A549 (cell line): ENCODE data around the gene ADI1. TPM values are rescaled to one million over a fixed set of nuclear protein-coding genes. Genes with fewer than 3 reads are reported as not detected.
A peak's percentile ranks its signal among the peaks of the same experiment; 100 is the strongest.

Experiments used
- ATAC-seq, 2 experiments: fragments of 200-7000 bp in 1 of 2; fragments of >200 bp in 1 of 2; cut with Nextera tagmentation in 1 of 2; cut with Tn5 transposase in 1 of 2; 3 replicates each; pipeline versions ENCODE4 v1.8.0 to v1.9.1; 2018 to 2020; ENCODE audit warnings: mild to moderate bottlenecking in 1 of 2, moderate library complexity in 1 of 2
- CTCF ChIA-PET: fragments of 300-600 bp; sonication (Branson Sonifier 250); formaldehyde crosslinking; extraction: SDS; loops from one replicate; lab custom pipeline; 2021; ENCODE audit warnings: antibody characterized with exemption, inconsistent platforms; lab: Yijun Ruan, JAX
- POLR2A ChIA-PET: fragments of 350-600 bp; formaldehyde crosslinking; extraction: SDS; loops from one replicate; lab custom pipeline; 2021; ENCODE audit warnings: antibody characterized with exemption, inconsistent platforms; lab: Yijun Ruan, JAX
- DNase-seq, 2 experiments: peaks; one replicate each; pipeline versions ENCODE4 v3.0.0 to v3.0.0-alpha.2; 2011 to 2016; ENCODE audit warnings: low read depth in 1 of 2, low spot score in 1 of 2
- FAIRE-seq: peaks from 2 replicates; lab custom pipeline; 2011; peaks lifted over from hg19 to GRCh38; lab: Jason Lieb, UNC
- H3K27ac ChIP-seq, 2 experiments: fragments of >200 bp; sonication (Bioruptor Twin); formaldehyde crosslinking; 3 replicates each; pipeline ENCODE4 v1.5.1; 2016 to 2017
- H3K4me1 ChIP-seq: fragments of >200 bp; sonication (Bioruptor Twin); formaldehyde crosslinking; 3 replicates; pipeline ENCODE4 v1.6.1; 2016
- H3K4me2 ChIP-seq: fragments of >200 bp; sonication (Bioruptor Twin); formaldehyde crosslinking; 3 replicates; pipeline ENCODE4 v1.6.1; 2016
- H3K4me3 ChIP-seq: fragments of >200 bp; sonication (Bioruptor Twin); formaldehyde crosslinking; 3 replicates; pipeline ENCODE4 v1.5.1; 2016
- H3K9me3 ChIP-seq: fragments of >200 bp; sonication (Bioruptor Twin); formaldehyde crosslinking; 3 replicates; pipeline ENCODE4 v1.6.1; 2016
- BCL3 ChIP-seq: fragments of >200 bp; sonication (Bioruptor Twin); formaldehyde crosslinking; IDR thresholded peaks from 3 replicates; pipeline ENCODE4 v1.6.1; 2016
- CBX2 ChIP-seq: fragments of 200-600 bp; sonication (generic); IDR thresholded peaks from 2 replicates; pipeline ENCODE4 v1.6.1; 2016; ENCODE audit warnings: low read depth, mild to moderate bottlenecking, borderline replicate concordance
- CBX8 ChIP-seq: fragments of 200-600 bp; sonication (generic); IDR thresholded peaks from 2 replicates; pipeline ENCODE4 v1.6.1; 2016
- CHD2 ChIP-seq: fragments of 150-350 bp; IDR thresholded peaks from 2 replicates; pipeline ENCODE4 v1.6.1; 2014; ENCODE audit warnings: low read length; ENCODE audit not compliant: partially characterized antibody
- E2F6 ChIP-seq: IDR thresholded peaks from 2 replicates; pipeline ENCODE4 v1.6.1; 2012; ENCODE audit warnings: low read depth, borderline replicate concordance
- FOXS1 ChIP-seq: fragments of 250-450 bp; sonication (Bioruptor Pico); IDR thresholded peaks from 2 replicates; pipeline ENCODE4 v1.5.0; 2020; ENCODE audit warnings: mild to moderate bottlenecking, moderate library complexity
- GATA3 ChIP-seq: IDR thresholded peaks from 2 replicates; pipeline ENCODE4 v1.6.1; 2012; ENCODE audit warnings: borderline replicate concordance
- HDAC2 ChIP-seq: fragments of 200-600 bp; sonication (generic); IDR thresholded peaks from 2 replicates; pipeline ENCODE4 v1.6.1; 2016
- JUNB ChIP-seq: fragments of >200 bp; sonication (Bioruptor Twin); formaldehyde crosslinking; IDR thresholded peaks from 2 replicates; pipeline ENCODE4 v1.6.1; 2016
- KDM1A ChIP-seq: fragments of 200-600 bp; sonication (generic); IDR thresholded peaks from 2 replicates; pipeline ENCODE4 v1.6.1; 2016; ENCODE audit warnings: low read depth, mild to moderate bottlenecking
- KDM5A ChIP-seq: fragments of 200-600 bp; sonication (generic); IDR thresholded peaks from 2 replicates; pipeline ENCODE4 v1.6.1; 2016; ENCODE audit warnings: antibody characterized with exemption, mild to moderate bottlenecking
- MAFK ChIP-seq: fragments of 450-650 bp; IDR thresholded peaks from 2 replicates; pipeline ENCODE4 v1.6.1; 2014; ENCODE audit not compliant: partially characterized antibody
- MAX ChIP-seq: IDR thresholded peaks from 2 replicates; pipeline ENCODE4 v1.6.1; 2012
- MAZ ChIP-seq: fragments of 150-350 bp; IDR thresholded peaks from 2 replicates; pipeline ENCODE4 v1.6.1; 2014; ENCODE audit warnings: antibody characterized with exemption, low read depth, low read length, borderline replicate concordance
- NPAS2 ChIP-seq: fragments of 250-450 bp; sonication (Bioruptor Pico); IDR thresholded peaks from 2 replicates; pipeline ENCODE4 v1.8.0; 2022; ENCODE audit warnings: mild to moderate bottlenecking, moderate library complexity, borderline replicate concordance
- NR3C1 ChIP-seq: fragments of >200 bp; sonication (Bioruptor Twin); formaldehyde crosslinking; IDR thresholded peaks from 3 replicates; pipeline ENCODE4 v1.6.1; 2017
- PHF8 ChIP-seq: fragments of 200-600 bp; sonication (generic); IDR thresholded peaks from 2 replicates; pipeline ENCODE4 v1.6.1; 2016; ENCODE audit warnings: low read depth, mild to moderate bottlenecking, antibody characterized with exemption, moderate library complexity, borderline replicate concordance
- POLR2A ChIP-seq: IDR thresholded peaks from 2 replicates; pipeline ENCODE4 v1.6.1; 2012; ENCODE audit warnings: mild to moderate bottlenecking, low read length
- POLR2AphosphoS2 ChIP-seq: conservative IDR thresholded peaks from 2 replicates; pipeline ENCODE4 v1.6.1; 2012; ENCODE audit warnings: low read length, improper control_type of control experiment, inconsistent platforms
- REST ChIP-seq: fragments of 200-600 bp; sonication (generic); IDR thresholded peaks from 2 replicates; pipeline ENCODE4 v1.6.1; 2016; ENCODE audit warnings: antibody characterized with exemption, mild to moderate bottlenecking, moderate library complexity
- RFX5 ChIP-seq: fragments of 450-650 bp; IDR thresholded peaks from 2 replicates; pipeline ENCODE4 v1.7.1; 2014; ENCODE audit warnings: antibody characterized with exemption, mild to moderate bottlenecking, moderate library complexity
- USF2 ChIP-seq: fragments of 450-650 bp; IDR thresholded peaks from 2 replicates; pipeline ENCODE4 v1.6.1; 2014; ENCODE audit warnings: antibody characterized with exemption
- ZSCAN20 ChIP-seq: fragments of 250-450 bp; sonication (Bioruptor Pico); IDR thresholded peaks from 2 replicates; pipeline ENCODE4 v1.8.0; 2022; ENCODE audit warnings: mild to moderate bottlenecking, moderate library complexity
- WGBS: methylation state at CpG from one replicate; pipeline ENCODE4 v1.1.6; 2017; ENCODE audit errors: missing lambda C conversion rate; 5-methylcytosine and 5-hydroxymethylcytosine counted together
- polyA plus RNA-seq, 4 experiments: library from polyadenylated mRNA; depleted of rRNA in 3 of 4; stranded (reverse); fragments of >200 nt; fragmentation: RNase III in 1 of 4; extraction: RNeasy Plus Mini Kit Qiagen cat#74134 plus additional on column Dnase treatment in 1 of 4; gene quantifications; 2 replicates in 3 of 4; 3 replicates in 1 of 4; pipeline ENCODE4 v1.2.3, GENCODE V29; 2011 to 2017

ADI1 gene
- polyA plus RNA-seq, 2 of the 4 experiments (the other 2 are of a cell fraction): 47.9 to 84.6 TPM

- no peak overlapping the region for H3K4me3 ChIP-seq
- no peak for FAIRE-seq
- ChIA-PET POLR2A (no interaction called here), CTCF (interaction anchor here (1.7 to 4.9 kb wide), 3 partner anchors 9 to 28 kb away, joined by 4 to 64 read pairs (median 7); no protein-coding TSS in a partner anchor)
- no peaks in the 10 kb centered on the region for H3K4me1 ChIP-seq
- no peak for DNase-seq
- no peaks in the 10 kb centered on the region for H3K9me3 ChIP-seq
- 92% methylated on average over 17 of the region's 17 CpGs for WGBS
- no peak overlapping the region for H3K4me2 ChIP-seq
- peak in 1 of 2 experiments; percentile 15; a peak in 2 of 6 replicates for ATAC-seq
- no peak overlapping the region for H3K27ac ChIP-seq
- TF ChIP-seq MAFK (no peak), BCL3 (no peak), PHF8 (no peak), E2F6 (no peak), CHD2 (no peak), NPAS2 (no peak), KDM1A (no peak), NR3C1 (no peak), FOXS1 (CRISPR knock-in tag) (no peak), ZSCAN20 (CRISPR knock-in tag) (no peak), MAX (no peak), GATA3 (no peak), REST (no peak), KDM5A (no peak), MAZ (no peak), POLR2AphosphoS2 (no peak), POLR2A (no peak)
Observed at GRCh38 chr2:3451926-3452671, 67.2 kb downstream of the ADI1 start.

GRCh38 chr2:3451169-3451568 lies 68.2 kb downstream of the ADI1 start:
- DNase-seq (no peak), FAIRE-seq (no peak), ATAC-seq (no peak)
- TF ChIP-seq CBX2 (no peak), KDM5A (no peak), HDAC2 (no peak), JUNB (no peak), RFX5 (no peak), USF2 (no peak), CBX8 (no peak)
- 90% methylated on average over 4 of the region's 4 CpGs for WGBS
- H3K4me1 ChIP-seq: no peaks in the 10 kb centered on the region
- POLR2A ChIA-PET: no interaction called here
- H3K9me3 ChIP-seq: no peaks in the 10 kb centered on the region
- H3K27ac ChIP-seq: no peak overlapping the region
- H3K4me3 ChIP-seq: no peak overlapping the region
- CTCF ChIA-PET: interaction anchor here (0.6 to 4.9 kb wide), 4 partner anchors 8 to 171 kb away, joined by 3 to 64 read pairs (median 6); no protein-coding TSS in a partner anchor
- H3K4me2 ChIP-seq: no peak overlapping the region
